LNCAP (cell line): ENCODE data around the gene EHBP1.

ENCODE experiments used
- TF ChIP-seq, protein P1 (sequence below): fragments of 450-650 bp; IDR thresholded peaks from 2 replicates; pipeline ENCODE4 v1.5.1; 2017; ENCODE audit warnings: mild to moderate bottlenecking

EHBP1 gene

DNA sequence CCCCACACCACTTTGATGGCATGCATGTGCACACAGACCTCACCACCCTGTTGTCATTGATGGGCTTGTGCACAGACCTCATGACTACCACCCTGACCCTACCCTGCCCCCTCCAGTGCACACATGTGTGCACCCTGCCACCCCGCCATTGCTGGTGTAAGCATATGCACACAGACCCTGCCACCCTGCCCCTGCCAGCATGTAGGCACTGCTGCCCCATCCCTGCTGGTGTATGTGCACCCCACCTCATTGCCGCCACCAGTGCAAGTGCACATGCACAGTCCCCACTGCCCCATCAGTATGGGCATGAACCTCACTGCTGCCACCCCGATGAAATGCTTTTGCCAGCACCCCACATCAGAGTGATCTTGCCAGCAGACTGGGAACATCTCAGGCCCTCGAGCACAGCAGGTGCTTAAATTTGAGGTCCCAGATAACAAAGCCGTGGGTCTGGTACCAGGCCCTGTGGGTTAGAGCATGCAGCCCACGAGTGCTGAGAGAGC is 169.4 kb downstream of the EHBP1 start:
- TF ChIP-seq, protein P1, sequence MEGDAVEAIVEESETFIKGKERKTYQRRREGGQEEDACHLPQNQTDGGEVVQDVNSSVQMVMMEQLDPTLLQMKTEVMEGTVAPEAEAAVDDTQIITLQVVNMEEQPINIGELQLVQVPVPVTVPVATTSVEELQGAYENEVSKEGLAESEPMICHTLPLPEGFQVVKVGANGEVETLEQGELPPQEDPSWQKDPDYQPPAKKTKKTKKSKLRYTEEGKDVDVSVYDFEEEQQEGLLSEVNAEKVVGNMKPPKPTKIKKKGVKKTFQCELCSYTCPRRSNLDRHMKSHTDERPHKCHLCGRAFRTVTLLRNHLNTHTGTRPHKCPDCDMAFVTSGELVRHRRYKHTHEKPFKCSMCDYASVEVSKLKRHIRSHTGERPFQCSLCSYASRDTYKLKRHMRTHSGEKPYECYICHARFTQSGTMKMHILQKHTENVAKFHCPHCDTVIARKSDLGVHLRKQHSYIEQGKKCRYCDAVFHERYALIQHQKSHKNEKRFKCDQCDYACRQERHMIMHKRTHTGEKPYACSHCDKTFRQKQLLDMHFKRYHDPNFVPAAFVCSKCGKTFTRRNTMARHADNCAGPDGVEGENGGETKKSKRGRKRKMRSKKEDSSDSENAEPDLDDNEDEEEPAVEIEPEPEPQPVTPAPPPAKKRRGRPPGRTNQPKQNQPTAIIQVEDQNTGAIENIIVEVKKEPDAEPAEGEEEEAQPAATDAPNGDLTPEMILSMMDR = no peak

DNA sequence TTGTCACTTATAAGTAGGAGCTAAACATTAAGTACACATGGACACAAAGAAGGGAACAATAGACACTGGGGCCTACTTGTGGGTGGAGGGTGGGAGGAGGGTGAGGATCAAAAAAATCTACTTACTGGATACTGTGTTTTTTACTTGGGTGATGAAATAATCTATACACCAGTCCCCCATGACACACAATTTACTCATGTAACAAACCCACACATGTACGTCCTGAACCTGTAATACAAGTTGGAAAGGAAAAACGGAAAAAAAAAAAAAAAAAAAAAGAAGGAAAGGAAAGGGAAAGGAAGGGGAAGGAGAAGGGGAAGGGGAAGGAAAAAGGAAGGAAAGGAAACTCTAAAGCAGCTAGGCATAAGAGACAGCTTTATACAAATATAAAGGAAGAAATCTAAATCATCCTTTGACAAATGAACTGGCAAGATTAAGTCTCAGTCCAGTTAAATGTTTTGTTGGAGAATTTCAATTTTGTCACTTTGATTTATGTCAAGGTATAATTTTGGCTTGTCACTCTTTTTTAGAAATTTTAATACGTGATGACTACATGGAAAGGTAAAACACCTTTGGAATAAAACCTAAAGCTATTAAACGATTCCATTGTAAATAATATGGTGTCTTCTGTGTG is 175.8 kb downstream of the EHBP1 start:
- TF ChIP-seq, protein P1 = no peak

DNA sequence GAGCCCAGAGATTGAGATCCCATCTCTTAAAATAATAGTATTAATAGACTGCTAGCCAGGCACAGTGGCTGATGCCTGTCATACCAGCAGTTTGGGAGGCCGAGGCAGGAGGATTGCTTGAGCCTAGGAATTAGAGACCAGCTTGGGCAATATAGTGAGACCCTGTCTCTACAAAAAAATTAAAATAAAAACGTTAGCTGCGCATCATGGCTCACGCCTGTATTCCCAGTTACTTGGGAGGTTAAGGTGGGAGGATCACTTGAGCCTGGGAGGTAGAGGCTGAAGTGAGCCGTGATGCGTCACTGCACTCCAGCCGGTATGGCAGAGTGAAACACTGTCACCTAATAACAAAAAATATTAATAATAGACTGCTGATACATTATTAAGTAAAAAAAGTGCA is 178.1 kb downstream of the EHBP1 start:
- TF ChIP-seq, protein P1 = no peak

DNA sequence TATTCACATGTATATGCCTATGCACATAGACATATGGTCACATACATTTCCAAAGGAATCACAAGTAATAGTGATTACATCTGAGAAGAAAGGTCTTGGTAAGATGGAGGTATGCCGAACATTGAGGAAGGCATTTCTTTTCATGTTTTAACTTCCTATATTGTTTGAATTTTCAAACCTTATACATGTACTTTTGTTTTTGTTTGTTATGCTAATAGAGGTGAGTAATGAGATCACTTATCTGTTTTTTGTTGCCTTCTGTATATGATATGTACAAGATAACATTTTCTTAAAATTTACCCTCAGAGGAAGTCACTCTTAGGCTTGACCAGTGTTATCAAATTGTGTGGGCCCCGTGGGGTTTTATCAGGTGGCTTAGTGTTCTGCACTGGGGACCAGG is 178.6 kb downstream of the EHBP1 start:
- TF ChIP-seq, protein P1 = no peak

DNA sequence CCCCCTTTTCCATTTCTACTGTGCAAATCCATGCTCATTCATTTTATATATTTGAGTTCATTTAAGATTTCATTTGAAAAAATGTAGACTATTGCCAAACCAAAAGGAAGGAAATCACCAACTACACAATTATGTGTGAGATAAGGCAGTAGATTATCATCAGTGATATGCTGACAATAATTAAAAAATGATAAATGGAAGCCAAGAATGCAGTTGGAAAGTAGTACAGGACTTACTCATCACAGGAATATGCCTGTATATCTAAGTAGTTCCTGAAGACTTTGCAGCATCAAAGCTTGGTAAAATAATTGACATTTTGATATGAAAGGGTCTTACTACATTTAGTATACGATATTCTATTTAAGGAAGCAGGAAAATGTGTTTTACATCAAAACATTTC is 179.0 kb downstream of the EHBP1 start:
- TF ChIP-seq, protein P1 = no peak

DNA sequence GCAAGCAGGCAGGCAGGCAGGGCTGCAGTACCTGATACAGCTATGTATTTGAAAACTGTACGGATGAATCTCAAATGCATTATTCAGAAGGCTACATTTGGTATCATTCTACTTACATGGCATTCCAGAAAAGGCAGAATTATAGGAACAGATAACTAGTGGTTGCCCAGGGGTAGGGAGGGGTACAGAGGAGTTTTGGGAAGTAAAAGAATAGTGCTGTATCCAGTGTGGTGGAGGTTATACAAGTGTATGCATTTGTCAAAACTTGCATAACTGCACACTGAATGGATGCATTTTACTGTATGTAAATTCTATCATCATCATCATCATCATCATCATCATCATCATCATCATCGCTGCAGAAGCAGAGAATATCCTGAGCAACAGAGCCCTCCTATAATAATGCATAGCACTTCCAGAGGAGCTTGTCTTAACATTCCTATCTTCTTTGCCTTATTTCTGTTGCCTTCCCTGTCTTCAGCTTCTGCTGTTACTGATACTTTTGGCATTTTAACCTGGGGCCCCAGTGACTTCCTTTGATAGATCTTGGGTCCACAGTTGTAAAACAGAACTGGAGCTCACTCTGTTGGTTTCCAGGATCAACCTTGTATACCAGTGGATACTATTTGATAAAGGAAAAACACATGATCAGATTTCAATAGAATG is 189.6 kb downstream of the EHBP1 start:
- TF ChIP-seq, protein P1 = no peak

DNA sequence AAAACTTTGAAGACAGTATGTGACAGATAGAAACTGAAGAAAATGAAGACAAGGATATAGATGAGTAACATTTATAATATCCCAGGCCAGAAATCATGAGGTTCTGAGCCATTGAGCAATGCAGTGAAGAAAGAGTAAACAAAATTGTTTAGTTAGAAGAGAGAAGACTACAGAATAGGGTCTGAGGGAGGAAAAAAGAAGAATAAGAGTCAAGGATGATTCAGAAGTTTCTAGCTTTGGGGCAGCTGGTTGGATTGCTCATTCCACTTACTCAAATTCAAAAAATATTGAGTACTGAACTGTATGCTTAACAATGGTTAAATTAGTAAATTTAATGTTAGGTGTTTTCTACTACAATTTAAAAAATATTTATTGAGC is 190.1 kb downstream of the EHBP1 start:
- TF ChIP-seq, protein P1 = no peak
